GM21447 (cell line): ENCODE results near the gene ECE1.

ENCODE experiments used
- ATAC-seq: cut with Tn5 transposase; IDR thresholded peaks from one replicate; pipeline ENCODE4 v1.9.1; 2021; ENCODE audit not compliant: unreplicated experiment

The ECE1 gene

GRCh38 chr1:21255284-21255942 is 34.9 kb downstream of the ECE1 start:
- no peak for ATAC-seq

- no peak for ATAC-seq
These were observed 35.8 kb downstream of the ECE1 start for GRCh38 chr1:21254335-21254951.

- ATAC-seq = no peak
These were observed 38.3 kb downstream of the ECE1 start for GRCh38 chr1:21251773-21252471.

GRCh38 chr1:21249940-21250493 is 40.2 kb downstream of the ECE1 start:
- ATAC-seq = no peak

GRCh38 chr1:21247892-21248715 is 42.2 kb downstream of the ECE1 start:
- no peak for ATAC-seq

GRCh38 chr1:21246905-21247642 is 43.2 kb downstream of the ECE1 start:
- ATAC-seq = no peak

- no peak for ATAC-seq
These were observed 44.5 kb downstream of the ECE1 start for GRCh38 chr1:21245688-21246229.

GRCh38 chr1:21244986-21245687 is 45.1 kb downstream of the ECE1 start:
- no peak for ATAC-seq

GRCh38 chr1:21244154-21244553 is 46.1 kb downstream of the ECE1 start:
- no peak for ATAC-seq

- ATAC-seq = no peak
These were observed 47.4 kb downstream of the ECE1 start for GRCh38 chr1:21242846-21243245.

- no peak for ATAC-seq
These were observed 48.3 kb downstream of the ECE1 start for GRCh38 chr1:21241771-21242581.

- no peak for ATAC-seq
These were observed 49.6 kb downstream of the ECE1 start for GRCh38 chr1:21240706-21241105.

GRCh38 chr1:21239221-21239620 is 51.0 kb downstream of the ECE1 start:
- ATAC-seq = no peak

GRCh38 chr1:21238141-21238800 is 52.0 kb downstream of the ECE1 start:
- no peak for ATAC-seq

- no peak for ATAC-seq
These were observed 52.7 kb downstream of the ECE1 start for GRCh38 chr1:21237446-21238088.

GRCh38 chr1:21236178-21236577 is 54.1 kb downstream of the ECE1 start:
- no peak for ATAC-seq

GRCh38 chr1:21234779-21235178 is 55.5 kb downstream of the ECE1 start:
- no peak for ATAC-seq

- ATAC-seq = no peak
These were observed 56.8 kb downstream of the ECE1 start for GRCh38 chr1:21233490-21233889.
